ENCODE results near the gene RPE.

- no peak for TF ChIP-seq CTCF (IDR thresholded peaks at IDR 0.05; ENCODE audit: borderline replicate concordance, extremely low read depth, low read length, poor library complexity, severe bottlenecking)
- TF ChIP-seq EZH2 (IDR thresholded peaks at IDR 0.05; ENCODE audit: borderline replicate concordance, low read depth, low read length, severe bottlenecking), result no peak
These were observed 33.2 kb downstream of the RPE start for GRCh38 chr2:210035679-210036078.
